Osteoblast (primary cell): ENCODE measurements around the gene BCAR3. TPM values are rescaled to one million over a fixed set of nuclear protein-coding genes. Genes with fewer than 3 reads are reported as not detected.

Source experiments
- DNase-seq: peaks from one replicate; pipeline ENCODE4 v3.0.0; 2011; ENCODE audit warnings: low spot score, mixed read lengths; ENCODE audit not compliant: insufficient read length; ENCODE audit errors: missing footprints
- H2AFZ ChIP-seq: 2 replicates; pipeline ENCODE4 v1.6.0; 2011; ENCODE audit warnings: mild to moderate bottlenecking, low read length
- H3K27ac ChIP-seq: 2 replicates; pipeline ENCODE4 v1.5.1; 2011; ENCODE audit warnings: mild to moderate bottlenecking, low read depth, low read length, moderate library complexity
- H3K27me3 ChIP-seq: 2 replicates; pipeline ENCODE4 v1.6.0; 2012; ENCODE audit warnings: mild to moderate bottlenecking, control low read depth, inconsistent platforms, low read length, moderate library complexity; ENCODE audit not compliant: insufficient read depth
- H3K36me3 ChIP-seq: 2 replicates; pipeline ENCODE4 v1.5.1; 2011; ENCODE audit warnings: mild to moderate bottlenecking, low read length, control low read depth, moderate library complexity; ENCODE audit not compliant: insufficient read depth
- H3K4me1 ChIP-seq: 2 replicates; pipeline ENCODE4 v1.5.1; 2011; ENCODE audit warnings: mild to moderate bottlenecking, low read length, control low read depth, moderate library complexity; ENCODE audit not compliant: insufficient read depth
- H3K4me2 ChIP-seq: 2 replicates; pipeline ENCODE4 v1.6.0; 2011; ENCODE audit warnings: mild to moderate bottlenecking, low read length; ENCODE audit not compliant: insufficient read depth
- H3K4me3 ChIP-seq: fragments of 200-600 bp; sonication (generic); 3 replicates; pipeline ENCODE4 v1.5.1; 2012; ENCODE audit warnings: mild to moderate bottlenecking, low read length, inconsistent platforms; ENCODE audit not compliant: insufficient read depth
- H3K79me2 ChIP-seq: 2 replicates; pipeline ENCODE4 v1.6.0; 2012; ENCODE audit warnings: mild to moderate bottlenecking, low read length, control low read depth, inconsistent platforms; ENCODE audit not compliant: insufficient read depth
- H3K9me3 ChIP-seq: 2 replicates; pipeline ENCODE4 v1.5.1; 2011; ENCODE audit warnings: low read depth, low read length, control low read depth
- H4K20me1 ChIP-seq: 2 replicates; pipeline ENCODE4 v1.6.0; 2012; ENCODE audit warnings: mild to moderate bottlenecking, low read length, control low read depth; ENCODE audit not compliant: insufficient read depth
- total RNA-seq: library from RNA; depleted of rRNA; stranded (reverse); fragments of >200 nt; gene quantifications from 2 replicates; pipeline ENCODE4 v1.2.3, GENCODE V29; 2012
- TF ChIP-seq, protein P1 (sequence below): IDR thresholded peaks from 2 replicates; pipeline ENCODE4 v1.5.1; 2011; ENCODE audit warnings: mild to moderate bottlenecking, low read depth, low read length, moderate library complexity; ENCODE audit errors: extremely low read depth

BCAR3 gene
- total RNA-seq, 1 donor = 34.0 TPM

DNA sequence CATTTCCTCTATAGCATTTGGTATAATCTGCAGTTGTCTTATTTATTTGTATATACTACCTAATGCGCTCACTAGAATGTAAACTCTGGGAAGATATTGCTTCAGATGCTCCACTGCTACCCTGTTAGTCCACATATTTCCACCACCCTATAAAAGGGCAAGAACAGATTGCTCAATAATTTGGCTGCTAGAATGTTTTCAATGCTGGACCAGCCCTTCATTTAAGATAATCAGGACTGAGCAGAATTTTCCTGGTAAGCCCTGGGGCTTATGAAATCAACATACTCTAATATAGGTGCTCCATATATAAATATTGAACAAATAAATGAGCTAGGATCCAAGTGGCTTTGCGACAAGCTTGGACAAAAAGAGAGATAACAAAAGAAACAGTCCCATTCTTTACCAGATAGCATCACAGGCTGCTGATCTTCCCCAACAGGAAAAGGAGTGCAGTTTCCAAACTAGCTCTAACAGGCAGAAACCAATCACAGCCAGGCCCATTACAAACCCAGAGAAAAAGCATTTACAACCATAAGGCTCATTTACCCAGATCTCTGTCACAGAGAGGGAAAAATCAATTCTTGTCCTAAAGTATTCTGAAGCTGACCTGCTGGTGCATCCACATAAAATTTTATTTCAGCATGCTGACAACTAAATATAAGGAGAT is 8.3 kb downstream of the BCAR3 start:
- TF ChIP-seq, protein P1, sequence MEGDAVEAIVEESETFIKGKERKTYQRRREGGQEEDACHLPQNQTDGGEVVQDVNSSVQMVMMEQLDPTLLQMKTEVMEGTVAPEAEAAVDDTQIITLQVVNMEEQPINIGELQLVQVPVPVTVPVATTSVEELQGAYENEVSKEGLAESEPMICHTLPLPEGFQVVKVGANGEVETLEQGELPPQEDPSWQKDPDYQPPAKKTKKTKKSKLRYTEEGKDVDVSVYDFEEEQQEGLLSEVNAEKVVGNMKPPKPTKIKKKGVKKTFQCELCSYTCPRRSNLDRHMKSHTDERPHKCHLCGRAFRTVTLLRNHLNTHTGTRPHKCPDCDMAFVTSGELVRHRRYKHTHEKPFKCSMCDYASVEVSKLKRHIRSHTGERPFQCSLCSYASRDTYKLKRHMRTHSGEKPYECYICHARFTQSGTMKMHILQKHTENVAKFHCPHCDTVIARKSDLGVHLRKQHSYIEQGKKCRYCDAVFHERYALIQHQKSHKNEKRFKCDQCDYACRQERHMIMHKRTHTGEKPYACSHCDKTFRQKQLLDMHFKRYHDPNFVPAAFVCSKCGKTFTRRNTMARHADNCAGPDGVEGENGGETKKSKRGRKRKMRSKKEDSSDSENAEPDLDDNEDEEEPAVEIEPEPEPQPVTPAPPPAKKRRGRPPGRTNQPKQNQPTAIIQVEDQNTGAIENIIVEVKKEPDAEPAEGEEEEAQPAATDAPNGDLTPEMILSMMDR = no peak
- H3K9me3 ChIP-seq = no peaks in the 10 kb centered on the region
- H2AFZ ChIP-seq = no peak overlapping the region
- H3K27me3 ChIP-seq = no peaks in the 10 kb centered on the region
- H3K4me1 ChIP-seq = peaks cover 75% of the 10 kb centered on the region
- peaks cover 89% of the 10 kb centered on the region for H3K79me2 ChIP-seq
- H4K20me1 ChIP-seq = peaks cover 72% of the 10 kb centered on the region
- H3K27ac ChIP-seq = no peak overlapping the region
- H3K36me3 ChIP-seq = peaks cover 30% of the 10 kb centered on the region
- no peak overlapping the region for H3K4me3 ChIP-seq
- DNase-seq = no peak
- no peak overlapping the region for H3K4me2 ChIP-seq

DNA sequence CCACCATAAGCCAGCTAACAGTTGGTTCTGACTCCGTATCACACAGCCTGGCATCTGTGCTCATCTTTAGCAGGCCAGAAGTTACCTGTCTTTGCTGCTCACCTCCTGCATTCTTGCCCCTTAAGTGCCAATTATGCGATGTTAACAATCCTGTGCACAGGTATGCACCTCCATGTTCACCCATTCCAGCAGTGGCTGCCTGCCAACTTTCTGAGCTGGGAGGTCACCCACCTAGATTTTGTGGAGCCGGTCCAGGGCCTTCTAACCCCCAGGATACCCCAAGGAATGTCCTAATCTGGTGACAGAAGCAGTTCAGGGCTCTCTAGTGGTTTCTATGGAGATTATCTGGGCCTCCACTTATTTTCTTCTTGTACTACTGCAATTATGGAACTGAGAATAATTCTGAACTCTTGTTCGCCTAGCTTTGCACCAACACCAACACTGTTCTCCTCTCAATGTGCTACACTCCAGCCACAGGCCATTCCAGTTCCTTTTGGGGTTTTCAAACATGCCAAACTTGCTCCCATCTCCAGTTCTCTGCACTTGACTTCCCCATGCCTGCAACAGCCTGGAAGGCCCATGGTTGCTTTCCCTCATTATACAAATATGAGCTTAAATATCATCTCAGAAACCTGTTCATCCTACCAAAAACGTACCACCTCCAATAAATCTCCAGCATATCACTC is 9.0 kb downstream of the BCAR3 start:
- TF ChIP-seq, protein P1 = no peak
- no peak for DNase-seq
- peaks cover 37% of the 10 kb centered on the region for H3K36me3 ChIP-seq
- H3K4me3 ChIP-seq = no peak overlapping the region
- peaks cover 89% of the 10 kb centered on the region for H3K79me2 ChIP-seq
- no peaks in the 10 kb centered on the region for H3K27me3 ChIP-seq
- no peak overlapping the region for H2AFZ ChIP-seq
- peaks cover 78% of the 10 kb centered on the region for H4K20me1 ChIP-seq
- no peaks in the 10 kb centered on the region for H3K9me3 ChIP-seq
- no peak overlapping the region for H3K4me2 ChIP-seq
- H3K4me1 ChIP-seq = peaks cover 75% of the 10 kb centered on the region
- no peak overlapping the region for H3K27ac ChIP-seq

DNA sequence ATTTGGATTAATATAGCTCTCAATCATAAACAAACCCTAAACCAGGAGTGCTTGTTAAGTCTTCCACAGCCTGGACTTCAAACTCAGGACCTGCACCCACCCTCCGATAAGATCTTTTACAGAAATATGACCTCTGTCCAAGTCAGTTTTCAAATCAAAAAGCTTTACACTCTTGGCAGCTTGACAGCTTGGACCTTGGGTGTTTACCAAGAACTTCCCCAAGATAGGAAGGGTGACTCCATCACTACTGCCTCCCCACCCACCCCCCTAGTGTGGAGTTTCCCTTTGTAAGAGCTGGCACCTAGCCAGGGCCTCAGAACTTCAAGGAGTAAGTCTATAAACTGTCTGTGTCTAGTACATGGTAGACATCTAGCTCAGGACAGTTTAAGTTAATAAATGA is 9.6 kb downstream of the BCAR3 start:
- TF ChIP-seq, protein P1 = no peak
- Histone ChIP-seq H2AFZ (no peak overlapping the region), H3K4me1 (peaks cover 71% of the 10 kb centered on the region), H3K27ac (no peak overlapping the region), H3K4me3 (no peak overlapping the region), H3K27me3 (no peaks in the 10 kb centered on the region), H3K4me2 (no peak overlapping the region), H3K9me3 (no peaks in the 10 kb centered on the region), H3K79me2 (peaks cover 89% of the 10 kb centered on the region), H3K36me3 (peaks cover 39% of the 10 kb centered on the region), H4K20me1 (peaks cover 75% of the 10 kb centered on the region)
- no peak for DNase-seq

DNA sequence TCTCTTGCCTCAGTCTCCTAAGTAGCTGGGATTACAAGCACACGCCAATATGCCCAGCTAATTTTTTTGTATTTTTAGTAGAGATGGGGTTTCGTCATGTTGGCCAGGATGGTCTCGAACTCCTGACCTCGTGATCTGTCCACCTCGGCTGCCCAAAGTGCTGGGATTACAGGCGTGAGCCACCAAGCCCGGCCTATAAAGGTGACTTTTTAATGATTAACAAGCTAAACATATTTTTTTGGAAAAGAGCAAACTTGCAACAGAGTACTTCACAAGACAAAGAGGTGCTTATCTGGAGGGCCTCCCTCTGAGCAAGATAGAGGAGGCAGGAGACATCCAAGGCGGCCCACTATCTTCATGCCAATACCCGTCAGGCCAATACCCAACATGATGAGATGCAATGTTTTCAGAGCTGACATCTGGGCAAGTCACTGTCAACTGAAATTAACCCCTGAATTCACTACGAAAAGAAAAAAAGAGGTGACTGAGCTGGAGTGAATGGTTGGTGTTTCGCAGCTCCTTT is 10.5 kb downstream of the BCAR3 start:
- Histone ChIP-seq H4K20me1 (peaks cover 73% of the 10 kb centered on the region), H3K36me3 (peaks cover 47% of the 10 kb centered on the region), H3K27ac (no peak overlapping the region), H3K4me3 (no peak overlapping the region), H3K79me2 (peaks cover 89% of the 10 kb centered on the region), H3K4me1 (peaks cover 69% of the 10 kb centered on the region), H3K4me2 (no peak overlapping the region), H3K27me3 (no peaks in the 10 kb centered on the region), H3K9me3 (no peaks in the 10 kb centered on the region), H2AFZ (no peak overlapping the region)
- TF ChIP-seq, protein P1 = no peak
- no peak for DNase-seq
